ENCODE measurements around the gene FXYD2.

Gene FXYD2

GRCh38 chr11:117796872-117797529, 27.5 kb downstream of the FXYD2 start, which contains the start of gene DSCAML1:
TSS of gene DSCAML1 (minus strand) at chr11:117797216. CDS start at chr11:117797079, 137 bp downstream.
- no peak for DNase-seq (ENCODE audit: low read depth, low spot score)

- DNase-seq (ENCODE audit: low read depth, low spot score): no peak
Observed at GRCh38 chr11:117796456-117796871, 28.1 kb downstream of the FXYD2 start.

GRCh38 chr11:117795638-117796455, 28.7 kb downstream of the FXYD2 start:
- no peak for DNase-seq (ENCODE audit: low read depth, low spot score)

- DNase-seq (ENCODE audit: low read depth, low spot score): no peak
Observed at GRCh38 chr11:117794772-117795629, 29.5 kb downstream of the FXYD2 start.

GRCh38 chr11:117794135-117794534, 30.4 kb downstream of the FXYD2 start:
- DNase-seq (ENCODE audit: low read depth, low spot score): no peak

GRCh38 chr11:117793583-117793982, 31.0 kb downstream of the FXYD2 start:
- no peak for DNase-seq (ENCODE audit: low read depth, low spot score)

GRCh38 chr11:117792992-117793391, 31.6 kb downstream of the FXYD2 start:
- no peak for DNase-seq (ENCODE audit: low read depth, low spot score)

- no peak for DNase-seq (ENCODE audit: low read depth, low spot score)
Observed at GRCh38 chr11:117792241-117792640, 32.3 kb downstream of the FXYD2 start.

- no peak for DNase-seq (ENCODE audit: low read depth, low spot score)
Observed at GRCh38 chr11:117790279-117790678, 34.3 kb downstream of the FXYD2 start.

- DNase-seq (ENCODE audit: low read depth, low spot score): no peak
Observed at GRCh38 chr11:117789241-117789640, 35.3 kb downstream of the FXYD2 start.

- DNase-seq (ENCODE audit: low read depth, low spot score): no peak
Observed at GRCh38 chr11:117786135-117786870, 38.2 kb downstream of the FXYD2 start.

- DNase-seq (ENCODE audit: low read depth, low spot score): no peak
Observed at GRCh38 chr11:117782101-117782500, 42.4 kb downstream of the FXYD2 start.

- DNase-seq (ENCODE audit: low read depth, low spot score): no peak
Observed at GRCh38 chr11:117781627-117782026, 42.9 kb downstream of the FXYD2 start.

- no peak for DNase-seq (ENCODE audit: low read depth, low spot score)
Observed at GRCh38 chr11:117780456-117780855, 44.1 kb downstream of the FXYD2 start.

- no peak for DNase-seq (ENCODE audit: low read depth, low spot score)
Observed at GRCh38 chr11:117774553-117774952, 50.0 kb downstream of the FXYD2 start.

- DNase-seq (ENCODE audit: low read depth, low spot score): no peak
Observed at GRCh38 chr11:117772360-117772759, 52.2 kb downstream of the FXYD2 start.

- no peak for DNase-seq (ENCODE audit: low read depth, low spot score)
Observed at GRCh38 chr11:117771841-117772240, 52.7 kb downstream of the FXYD2 start.

- DNase-seq (ENCODE audit: low read depth, low spot score): no peak
Observed at GRCh38 chr11:117771197-117771596, 53.3 kb downstream of the FXYD2 start.

- no peak for DNase-seq (ENCODE audit: low read depth, low spot score)
Observed at GRCh38 chr11:117770061-117770460, 54.5 kb downstream of the FXYD2 start.
